GM19043 (cell line): ENCODE data around the gene HECW1.
"Not testable (repeated sequence)": the region's sequence is repeated elsewhere in the genome, so short reads cannot be mapped to it uniquely, and the experiment has no call there.

Source experiments
- ATAC-seq: cut with Tn5 transposase; IDR thresholded peaks from one replicate; pipeline ENCODE4 v1.9.1; 2021; ENCODE audit warnings: low read depth; ENCODE audit not compliant: unreplicated experiment

HECW1 gene

DNA sequence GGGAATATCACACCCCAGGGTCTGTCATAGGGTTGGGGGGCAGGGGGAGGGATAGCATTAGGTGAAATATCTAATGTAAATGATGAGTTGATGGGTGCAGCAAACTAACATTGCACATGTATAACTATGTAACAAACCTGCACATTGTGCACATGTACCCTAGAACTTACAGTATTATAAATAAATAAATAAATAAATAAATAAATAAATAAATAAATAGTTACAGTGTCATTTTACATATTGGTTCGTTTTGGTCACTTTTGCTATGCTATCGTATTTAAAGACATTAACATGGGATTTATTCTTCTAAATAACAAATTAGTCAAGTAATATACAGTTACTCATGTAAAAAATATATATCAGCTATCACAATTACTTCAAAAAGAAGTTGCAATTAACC lies 228.7 kb downstream of the HECW1 start:
- ATAC-seq, result no peak

DNA sequence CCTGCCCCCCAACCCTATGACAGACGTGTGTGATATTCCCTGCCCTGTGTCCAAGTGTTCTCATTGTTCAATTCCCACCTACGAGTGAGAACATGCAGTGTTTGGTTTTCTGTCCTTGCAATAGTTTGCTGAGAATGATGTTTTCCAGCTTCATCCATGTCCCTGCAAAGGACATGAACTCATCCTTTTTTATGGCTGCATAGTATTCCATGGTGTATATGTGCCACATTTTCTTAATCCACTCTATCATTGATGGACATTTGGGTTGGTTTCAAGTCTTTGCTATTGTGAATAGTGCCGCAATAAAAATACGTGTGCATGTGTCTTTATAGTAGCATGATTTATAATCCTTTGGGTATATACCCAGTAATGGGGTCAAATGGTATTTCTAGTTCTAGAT lies 231.0 kb downstream of the HECW1 start:
- not testable (repeated sequence) for ATAC-seq

- ATAC-seq, result not testable (repeated sequence)
Measured at GRCh38 chr7:43345696-43346095, 233.2 kb downstream of the HECW1 start.

GRCh38 chr7:43351683-43352082 lies 239.2 kb downstream of the HECW1 start:
- no peak for ATAC-seq

DNA sequence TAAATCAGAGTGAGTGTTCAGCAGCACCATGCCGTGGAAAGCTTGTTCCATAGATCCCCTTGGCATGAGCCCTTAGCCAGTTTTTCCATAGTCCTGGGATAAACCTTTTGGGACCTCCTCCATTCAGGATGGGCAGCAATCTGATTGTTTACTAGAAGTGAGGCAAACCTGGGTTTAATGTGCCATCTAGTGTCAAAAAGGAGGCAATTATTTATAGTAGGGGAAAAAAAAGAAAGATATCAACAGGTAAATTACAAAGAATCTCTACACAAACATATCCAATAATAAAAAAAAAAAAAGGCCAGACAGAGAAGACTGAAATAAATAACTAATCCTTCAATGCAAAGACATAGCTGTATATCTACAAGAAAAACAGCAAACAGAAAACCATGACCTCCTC lies 241.5 kb downstream of the HECW1 start:
- ATAC-seq, result no peak

DNA sequence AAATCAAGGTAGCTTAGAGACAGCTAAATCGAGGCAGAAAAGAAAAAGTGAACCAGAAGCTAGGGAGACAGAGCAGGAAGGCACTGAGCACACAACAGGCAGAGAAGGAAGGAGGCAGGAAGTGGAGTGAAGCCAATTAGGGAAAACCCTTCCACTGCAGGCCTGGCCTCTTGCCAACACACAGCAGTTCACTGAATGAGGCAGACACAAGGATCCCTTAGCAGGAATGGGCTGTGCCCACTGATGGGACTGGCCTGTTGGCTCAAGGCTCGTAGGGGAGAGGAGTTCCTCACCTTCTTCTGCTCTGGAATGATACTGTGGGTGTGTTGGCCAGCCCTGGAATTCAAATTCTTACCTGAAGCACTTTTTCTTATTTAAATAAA lies 250.2 kb downstream of the HECW1 start:
- ATAC-seq, result no peak

GRCh38 chr7:43363035-43363791 lies 250.8 kb downstream of the HECW1 start:
- ATAC-seq, result no peak

DNA sequence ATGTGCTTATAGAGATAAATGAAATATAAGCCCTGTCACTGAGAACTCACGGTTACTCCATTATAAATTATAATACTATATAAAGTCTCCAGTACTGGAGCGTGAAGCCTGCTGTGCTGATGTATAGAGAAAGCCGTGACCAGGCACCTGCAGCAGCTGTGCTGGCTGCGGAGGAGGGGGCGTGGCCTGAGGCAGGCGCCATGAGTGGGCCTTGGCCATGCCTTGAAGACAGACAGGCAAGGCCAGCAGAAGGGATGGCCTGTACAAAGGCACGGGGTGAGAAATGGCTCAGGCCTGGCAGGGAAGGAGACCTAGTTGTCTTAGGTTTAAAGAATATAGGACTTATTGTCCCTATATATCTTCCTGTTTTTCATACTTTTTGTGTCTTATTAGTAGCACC lies 251.9 kb downstream of the HECW1 start:
- ATAC-seq, result no peak

DNA sequence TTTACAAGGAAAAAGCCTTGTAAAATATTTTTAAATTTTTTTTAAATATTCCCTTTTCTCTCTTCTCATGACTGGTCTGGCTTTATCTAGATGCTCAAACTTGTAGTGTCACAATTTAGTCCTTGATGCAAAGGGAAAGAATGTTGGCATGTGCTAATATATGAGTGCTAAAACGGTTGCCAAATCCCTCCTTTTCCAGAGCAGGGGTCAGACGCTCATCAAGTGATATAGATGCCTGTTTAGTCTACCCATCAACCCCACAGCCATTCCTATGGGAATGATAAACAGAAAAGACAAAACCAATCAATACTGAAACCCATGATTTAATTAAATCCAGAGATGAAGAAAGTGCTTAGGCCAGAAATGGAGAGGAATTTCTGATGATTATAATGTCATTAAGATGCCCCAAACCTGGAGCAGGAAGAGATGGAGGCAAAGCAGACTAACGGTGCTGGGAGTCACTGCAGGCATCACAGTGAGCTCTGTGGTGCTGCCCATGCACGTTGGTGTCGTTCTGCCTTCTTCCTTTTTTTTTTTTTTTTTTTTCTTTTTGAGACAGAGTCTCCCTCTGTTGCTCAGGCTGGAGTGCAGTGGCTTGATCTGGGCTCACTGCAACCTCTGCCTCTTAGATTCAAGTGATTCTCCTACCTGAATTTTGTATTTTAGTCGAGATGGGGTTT lies 260.4 kb downstream of the HECW1 start:
- no peak for ATAC-seq

DNA sequence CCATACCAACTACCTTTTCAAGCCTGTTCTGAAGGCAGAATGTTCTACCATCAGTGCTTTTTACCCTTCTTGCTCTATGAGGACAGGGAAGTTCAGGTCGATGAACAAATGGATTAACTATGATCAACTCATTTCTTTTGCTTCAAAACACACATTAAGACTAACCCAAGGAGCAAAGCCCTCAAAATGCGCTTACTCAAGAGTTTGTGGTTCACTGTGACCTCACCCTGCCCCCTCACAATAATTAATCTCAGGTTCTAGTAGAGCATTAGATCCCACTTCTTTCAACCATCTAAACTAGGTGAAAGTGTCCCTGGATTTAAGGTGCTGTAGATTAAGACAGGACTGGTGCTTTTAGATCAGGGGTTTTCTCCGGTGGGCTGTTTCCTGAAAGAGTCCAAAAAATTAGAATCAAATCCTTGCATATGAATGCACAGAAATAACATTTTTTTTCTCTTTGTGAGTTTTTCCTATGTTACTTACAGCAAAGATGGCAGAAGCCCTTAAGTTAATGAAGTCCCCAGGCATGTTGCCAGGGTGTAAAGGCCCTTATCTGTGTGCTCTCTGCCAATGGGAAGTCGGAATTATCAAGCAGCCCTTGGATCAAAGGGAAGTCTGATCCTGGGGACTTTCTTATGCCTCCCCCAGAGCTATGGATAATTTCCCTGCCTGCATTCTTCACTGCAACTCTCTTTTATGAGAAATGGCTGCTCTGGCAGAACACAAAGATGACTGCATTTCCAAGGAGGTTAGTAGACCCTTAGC lies 264.9 kb downstream of the HECW1 start:
- ATAC-seq, result no peak

DNA sequence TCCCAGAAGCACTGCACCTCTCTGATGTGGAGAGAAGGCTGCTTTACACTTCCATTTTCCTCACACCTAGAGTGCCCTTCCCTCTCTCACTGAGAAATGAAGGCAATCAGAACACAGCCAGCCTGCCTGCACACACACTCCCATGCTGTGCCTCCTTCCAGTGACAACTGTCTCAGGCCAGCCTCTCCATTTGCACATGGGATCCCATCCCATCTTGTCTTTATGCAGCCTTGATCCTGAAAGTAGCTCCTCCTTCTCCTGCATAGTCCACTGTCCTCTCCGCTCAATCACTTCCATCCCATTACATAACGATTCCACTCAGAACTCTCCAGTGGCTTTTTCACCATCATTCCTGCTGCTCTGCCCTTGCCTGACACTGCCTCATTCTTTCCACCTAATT lies 266.8 kb downstream of the HECW1 start:
- no peak for ATAC-seq

GRCh38 chr7:43384616-43385308 lies 272.3 kb downstream of the HECW1 start:
- ATAC-seq, result no peak

- ATAC-seq, result no peak
Measured at GRCh38 chr7:43385309-43385680, 272.8 kb downstream of the HECW1 start.

DNA sequence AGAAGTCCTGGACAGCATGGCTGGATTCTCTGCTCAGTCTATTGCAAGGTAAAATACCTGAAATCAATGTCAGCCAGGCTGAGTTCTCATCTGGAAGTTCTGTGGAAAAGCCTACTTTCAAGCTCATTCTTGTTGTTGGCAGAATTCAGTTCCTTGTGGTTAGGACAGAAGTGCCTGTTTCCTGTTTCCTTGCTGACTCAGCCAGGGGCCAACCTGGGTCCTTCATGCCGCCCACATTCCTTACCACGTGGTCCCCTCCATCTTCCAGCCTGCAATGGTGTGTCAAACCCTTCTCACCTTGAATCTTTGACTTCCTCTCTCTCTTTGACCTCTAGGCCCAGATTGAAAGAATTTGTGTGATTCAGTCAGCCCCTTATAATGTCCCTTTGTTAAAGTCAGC lies 273.4 kb downstream of the HECW1 start:
- ATAC-seq, result no peak

- ATAC-seq, result no peak
Measured at GRCh38 chr7:43387932-43388331, 275.5 kb downstream of the HECW1 start.

GRCh38 chr7:43390576-43390975 lies 278.1 kb downstream of the HECW1 start:
- ATAC-seq, result no peak

GRCh38 chr7:43391518-43391917 lies 279.1 kb downstream of the HECW1 start:
- ATAC-seq, result no peak

- ATAC-seq, result no peak
Measured at GRCh38 chr7:43392638-43393330, 280.3 kb downstream of the HECW1 start.

GRCh38 chr7:43394441-43395130 lies 282.1 kb downstream of the HECW1 start:
- no peak for ATAC-seq

DNA sequence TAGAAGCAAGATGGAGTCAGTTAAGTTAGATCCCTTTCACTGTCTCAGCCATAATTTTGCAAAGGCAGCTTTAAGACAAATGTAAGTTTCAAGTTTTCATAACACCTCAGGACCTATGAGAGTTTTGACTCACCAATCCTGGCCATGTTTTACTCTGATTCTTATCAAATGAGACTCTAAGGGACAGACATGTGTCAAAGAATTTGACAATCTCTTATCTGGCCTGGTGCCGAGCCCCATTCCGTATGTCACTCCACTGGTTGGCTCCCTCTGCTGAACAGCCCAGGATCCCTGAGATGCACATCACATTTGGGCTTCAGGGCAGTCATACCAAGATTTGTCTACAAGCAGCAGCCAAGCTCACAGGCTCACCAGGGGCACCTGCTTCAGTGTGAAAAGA lies 282.9 kb downstream of the HECW1 start:
- no peak for ATAC-seq
